GM03348 (cell line): ENCODE data around the gene KHSRP.
"Not testable (repeated sequence)": the region's sequence is repeated elsewhere in the genome, so short reads cannot be mapped to it uniquely, and the experiment has no call there.

ENCODE experiments used
- DNase-seq: peaks from one replicate; pipeline ENCODE4 v3.0.0; 2012; ENCODE audit warnings: low spot score

The KHSRP gene

GRCh38 chr19:6451583-6452222, 27.1 kb upstream of the KHSRP start:
- no peak for DNase-seq

GRCh38 chr19:6450166-6450565, 25.6 kb upstream of the KHSRP start:
- no peak for DNase-seq

- DNase-seq, result no peak
Measured at GRCh38 chr19:6448045-6448444, 23.4 kb upstream of the KHSRP start.

- DNase-seq, result no peak
Measured at GRCh38 chr19:6446452-6446851, 21.8 kb upstream of the KHSRP start.

- no peak for DNase-seq
Measured at GRCh38 chr19:6443986-6444385, 19.4 kb upstream of the KHSRP start.

- no peak for DNase-seq
Measured at GRCh38 chr19:6442087-6442688, 17.6 kb upstream of the KHSRP start.

- DNase-seq, result no peak
Measured at GRCh38 chr19:6440905-6441304, 16.3 kb upstream of the KHSRP start.

- DNase-seq, result no peak
Measured at GRCh38 chr19:6439743-6440142, 15.1 kb upstream of the KHSRP start.

GRCh38 chr19:6433663-6434062, 9.1 kb upstream of the KHSRP start, which contains the start of gene SLC25A41:
Gene SLC25A41, minus strand, starts transcription at chr19:6433763. Its CDS starts 70 bp downstream, at chr19:6433693.
- DNase-seq, result no peak

GRCh38 chr19:6433165-6433564, 8.6 kb upstream of the KHSRP start:
- DNase-seq, result no peak

- DNase-seq, result no peak
Measured at GRCh38 chr19:6431891-6432290, 7.3 kb upstream of the KHSRP start.

GRCh38 chr19:6429419-6430221, 5.0 kb upstream of the KHSRP start:
- DNase-seq, result no peak

GRCh38 chr19:6428692-6429418, 4.2 kb upstream of the KHSRP start:
- not testable (repeated sequence) for DNase-seq

- DNase-seq, result no peak
Measured at GRCh38 chr19:6427131-6427530, 2.5 kb upstream of the KHSRP start.

- no peak for DNase-seq
Measured at GRCh38 chr19:6425732-6426620, 1.4 kb upstream of the KHSRP start.

- DNase-seq, result peak; percentile 95
Measured at GRCh38 chr19:6424939-6425731, 524 bp upstream of the KHSRP start.

GRCh38 chr19:6423499-6424194, 964 bp downstream of the KHSRP start:
- DNase-seq, result peak; percentile 82

GRCh38 chr19:6421075-6422014, 3.3 kb downstream of the KHSRP start:
- no peak for DNase-seq

- DNase-seq, result no peak
Measured at GRCh38 chr19:6418562-6418932, 6.1 kb downstream of the KHSRP start.
